OCI-LY7 (cell line): ENCODE measurements around the gene ANGPTL7.

Experiments
- CTCF ChIP-seq: fragments of 200-600 bp; sonication (generic); conservative IDR thresholded peaks from 2 replicates; pipeline ENCODE4 v1.5.1; 2014; ENCODE audit warnings: mild to moderate bottlenecking, antibody characterized with exemption, low read length, moderate library complexity, mixed read lengths
- EZH2phosphoT487 ChIP-seq: fragments of 200-600 bp; sonication (generic); IDR thresholded peaks from 2 replicates; pipeline ENCODE4 v1.6.1; 2018; ENCODE audit warnings: low read depth, borderline replicate concordance, mild to moderate bottlenecking, mixed run types, antibody characterized with exemption, low read length, moderate library complexity, mixed read lengths

DNA sequence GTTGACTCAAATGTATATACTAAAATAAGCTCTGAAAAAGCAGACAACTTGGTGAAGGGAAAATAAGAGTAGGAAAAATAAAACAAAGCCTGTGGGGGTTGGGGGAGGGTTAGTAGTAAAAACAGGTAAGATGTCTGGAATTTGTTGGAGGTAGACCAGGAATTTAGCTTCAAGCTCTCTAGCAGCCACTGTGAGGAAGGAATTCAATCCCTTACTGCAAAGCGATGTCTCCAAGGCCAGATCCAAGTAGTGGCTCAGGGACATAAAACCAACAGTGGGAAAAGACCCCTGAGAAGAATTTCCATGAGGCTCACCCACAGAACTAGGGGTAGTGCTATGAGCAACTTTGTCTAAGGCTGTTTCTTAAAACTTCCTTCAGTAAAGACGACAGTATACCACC is 7.8 kb downstream of the ANGPTL7 start:
- TF ChIP-seq CTCF (no peak), EZH2phosphoT487 (no peak)
